SU-DHL-6 (cell line): ENCODE data around the gene ASCC2.
"Not testable (repeated sequence)": the region's sequence is repeated elsewhere in the genome, so short reads cannot be mapped to it uniquely, and the experiment has no call there.

Source experiments
- H2AFZ ChIP-seq: fragments of 200-600 bp; sonication (generic); 2 replicates; pipeline ENCODE4 v1.6.1; 2014; ENCODE audit warnings: low read depth, mild to moderate bottlenecking, moderate library complexity, mixed read lengths, antibody characterized with exemption, low read length; ENCODE audit not compliant: severe bottlenecking
- H3F3A ChIP-seq: fragments of 200-600 bp; shearing (Covaris generic); 2 replicates; pipeline ENCODE4 v1.6.0; 2016; ENCODE audit warnings: antibody characterized with exemption, mild to moderate bottlenecking; ENCODE audit not compliant: insufficient read depth
- H3K27ac ChIP-seq: fragments of 200-600 bp; sonication (generic); 2 replicates; pipeline ENCODE4 v1.5.1; 2016; ENCODE audit warnings: low read depth, mild to moderate bottlenecking, low read length, moderate library complexity, mixed read lengths
- H3K27me3 ChIP-seq: fragments of 200-600 bp; sonication (generic), shearing (Covaris generic); 2 replicates; pipeline ENCODE4 v1.6.0; 2014; ENCODE audit warnings: mild to moderate bottlenecking, low read length
- H3K36me3 ChIP-seq: fragments of 200-600 bp; sonication (generic); 2 replicates; pipeline ENCODE4 v1.6.1; 2014; ENCODE audit warnings: mild to moderate bottlenecking, low read length, mixed read lengths
- H3K4me2 ChIP-seq: fragments of 300-600, 200-600 bp; shearing (Covaris generic), sonication (generic); 2 replicates; pipeline ENCODE4 v1.6.0; 2014; ENCODE audit warnings: low read length, low read depth, mild to moderate bottlenecking; ENCODE audit not compliant: poor library complexity, severe bottlenecking
- H3K4me3 ChIP-seq: fragments of 200-600 bp; sonication (generic); 2 replicates; pipeline ENCODE4 v1.5.1; 2014; ENCODE audit warnings: antibody characterized with exemption, low read length, mild to moderate bottlenecking, mixed read lengths; ENCODE audit not compliant: insufficient read depth, poor library complexity, severe bottlenecking
- H3K79me2 ChIP-seq: fragments of 200-600 bp; sonication (generic); 2 replicates; pipeline ENCODE4 v1.6.1; 2014; ENCODE audit warnings: mild to moderate bottlenecking, low read length, moderate library complexity; ENCODE audit not compliant: insufficient read depth
- H3K9ac ChIP-seq: fragments of 200-600 bp; sonication (generic); 2 replicates; pipeline ENCODE4 v1.7.0; 2014; ENCODE audit warnings: mild to moderate bottlenecking, low read length
- H3K9me2 ChIP-seq: fragments of 200-600 bp; sonication (generic); replicated peaks from 2 replicates; pipeline ENCODE4 v1.6.1; 2014; ENCODE audit warnings: low read length; ENCODE audit not compliant: insufficient read depth
- H3K9me3 ChIP-seq: fragments of 200-600 bp; sonication (generic); 2 replicates; pipeline ENCODE4 v1.6.1; 2014; ENCODE audit warnings: low read length, mixed read lengths; ENCODE audit not compliant: insufficient read depth
- H4K20me1 ChIP-seq: fragments of 200-600 bp; sonication (generic); 2 replicates; pipeline ENCODE4 v1.6.1; 2014; ENCODE audit warnings: low read depth, mild to moderate bottlenecking, antibody characterized with exemption, low read length, moderate library complexity, mixed read lengths
- EZH2phosphoT487 ChIP-seq: fragments of 200-600 bp; sonication (generic), shearing (Covaris generic); conservative IDR thresholded peaks from 2 replicates; pipeline ENCODE4 v1.6.1; 2018; ENCODE audit warnings: mild to moderate bottlenecking, antibody characterized with exemption, low read length, moderate library complexity, mixed read lengths
- TF ChIP-seq, protein P1 (sequence below): fragments of 200-600 bp; sonication (generic); IDR thresholded peaks from one replicate; pipeline ENCODE4 v1.5.1; 2017; ENCODE audit warnings: antibody characterized with exemption, mild to moderate bottlenecking, low read length, moderate library complexity; ENCODE audit not compliant: insufficient read depth, poor library complexity, severe bottlenecking

Gene ASCC2

DNA sequence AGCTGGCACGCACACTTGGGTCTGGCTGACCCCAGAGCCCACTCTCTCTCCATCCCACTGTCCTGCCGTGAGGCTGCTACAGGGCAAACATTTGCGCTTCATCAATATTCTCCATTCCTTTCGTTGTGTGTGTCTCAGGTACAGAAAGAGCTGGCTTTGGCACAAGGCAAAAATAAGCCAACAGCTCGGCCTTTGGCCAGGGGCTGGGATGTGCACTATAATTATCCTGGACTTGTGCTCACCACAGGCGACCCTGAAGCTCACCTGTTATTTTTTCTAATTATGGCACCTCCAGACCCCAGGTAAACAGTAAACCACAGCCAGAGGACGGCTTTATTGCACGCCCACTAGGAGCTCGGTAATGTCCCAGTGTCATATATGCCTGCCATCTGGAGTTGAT lies 82.2 kb downstream of the ASCC2 start:
- Histone ChIP-seq H2AFZ (no peak overlapping the region), H3F3A (no peaks in the 10 kb centered on the region), H3K36me3 (no peaks in the 10 kb centered on the region), H3K9me3 (no peaks in the 10 kb centered on the region), H3K27me3 (no peaks in the 10 kb centered on the region), H4K20me1 (no peaks in the 10 kb centered on the region), H3K9ac (no peak overlapping the region), H3K79me2 (no peaks in the 10 kb centered on the region), H3K4me2 (no peak overlapping the region), H3K4me3 (no peak overlapping the region), H3K9me2 (no peaks in the 10 kb centered on the region), H3K27ac (no peak overlapping the region)
- TF ChIP-seq, protein P1, sequence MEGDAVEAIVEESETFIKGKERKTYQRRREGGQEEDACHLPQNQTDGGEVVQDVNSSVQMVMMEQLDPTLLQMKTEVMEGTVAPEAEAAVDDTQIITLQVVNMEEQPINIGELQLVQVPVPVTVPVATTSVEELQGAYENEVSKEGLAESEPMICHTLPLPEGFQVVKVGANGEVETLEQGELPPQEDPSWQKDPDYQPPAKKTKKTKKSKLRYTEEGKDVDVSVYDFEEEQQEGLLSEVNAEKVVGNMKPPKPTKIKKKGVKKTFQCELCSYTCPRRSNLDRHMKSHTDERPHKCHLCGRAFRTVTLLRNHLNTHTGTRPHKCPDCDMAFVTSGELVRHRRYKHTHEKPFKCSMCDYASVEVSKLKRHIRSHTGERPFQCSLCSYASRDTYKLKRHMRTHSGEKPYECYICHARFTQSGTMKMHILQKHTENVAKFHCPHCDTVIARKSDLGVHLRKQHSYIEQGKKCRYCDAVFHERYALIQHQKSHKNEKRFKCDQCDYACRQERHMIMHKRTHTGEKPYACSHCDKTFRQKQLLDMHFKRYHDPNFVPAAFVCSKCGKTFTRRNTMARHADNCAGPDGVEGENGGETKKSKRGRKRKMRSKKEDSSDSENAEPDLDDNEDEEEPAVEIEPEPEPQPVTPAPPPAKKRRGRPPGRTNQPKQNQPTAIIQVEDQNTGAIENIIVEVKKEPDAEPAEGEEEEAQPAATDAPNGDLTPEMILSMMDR: no peak
- no peak for TF ChIP-seq EZH2phosphoT487

GRCh38 chr22:29754658-29755395 lies 83.2 kb downstream of the ASCC2 start:
- not testable (repeated sequence) for H3K9me2 ChIP-seq, H3K27me3 ChIP-seq, H3K36me3 ChIP-seq, H3K9ac ChIP-seq, H3K4me3 ChIP-seq, H3K9me3 ChIP-seq, H3F3A ChIP-seq, H3K4me2 ChIP-seq, H2AFZ ChIP-seq, H4K20me1 ChIP-seq, H3K27ac ChIP-seq, H3K79me2 ChIP-seq

DNA sequence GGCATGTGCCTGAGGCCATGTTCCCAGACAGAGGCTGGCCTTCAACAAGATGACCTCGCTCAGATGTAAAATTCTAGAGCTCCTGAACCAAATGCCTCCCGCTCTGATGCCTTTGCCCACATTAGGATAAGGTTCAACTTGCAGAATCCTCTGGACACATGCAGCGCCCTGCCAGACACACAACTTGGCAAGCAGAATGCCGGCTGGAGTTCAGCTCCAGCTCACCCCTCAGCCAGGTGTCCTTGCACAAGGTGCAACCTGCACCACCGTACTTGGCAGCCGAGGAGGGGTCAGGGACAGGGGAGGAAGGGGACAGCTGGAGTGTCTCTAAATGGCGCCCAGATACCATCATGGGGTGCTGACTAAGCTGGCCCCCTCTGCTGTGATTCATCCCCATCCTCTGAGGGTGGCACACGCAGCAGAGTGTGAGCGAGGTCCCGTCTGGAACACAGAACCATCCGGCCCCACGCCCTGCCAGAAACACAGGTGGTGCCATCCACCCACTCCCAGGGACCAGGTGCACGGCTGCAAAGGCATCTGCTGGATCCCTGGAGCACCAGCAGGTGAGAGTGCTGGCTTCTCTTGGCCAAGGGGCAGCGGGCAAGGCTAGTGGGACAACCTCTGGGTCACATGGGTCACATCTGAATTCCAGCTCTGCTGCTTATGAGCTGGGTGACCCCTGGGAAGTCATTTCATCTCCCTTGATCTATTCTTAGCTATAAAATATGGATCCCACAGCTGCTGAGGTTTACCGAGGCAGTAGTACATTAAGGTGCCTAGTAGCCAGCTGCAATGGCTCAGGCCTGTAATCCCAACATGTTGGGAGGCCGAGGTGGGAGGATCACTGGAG lies 84.0 kb downstream of the ASCC2 start:
- Histone ChIP-seq H3K4me2 (no peak overlapping the region), H3K36me3 (no peaks in the 10 kb centered on the region), H3K79me2 (no peaks in the 10 kb centered on the region), H3K9me2 (no peaks in the 10 kb centered on the region), H4K20me1 (no peaks in the 10 kb centered on the region), H3K27ac (no peak overlapping the region), H3F3A (no peaks in the 10 kb centered on the region), H2AFZ (no peak overlapping the region), H3K9ac (no peak overlapping the region), H3K4me3 (no peak overlapping the region), H3K9me3 (no peaks in the 10 kb centered on the region), H3K27me3 (no peaks in the 10 kb centered on the region)
- TF ChIP-seq, protein P1: no peak
- no peak for TF ChIP-seq EZH2phosphoT487

- H4K20me1 ChIP-seq: no peaks in the 10 kb centered on the region
- H2AFZ ChIP-seq: no peak overlapping the region
- H3K36me3 ChIP-seq: no peaks in the 10 kb centered on the region
- no peaks in the 10 kb centered on the region for H3K27me3 ChIP-seq
- H3K4me2 ChIP-seq: no peak overlapping the region
- no peak overlapping the region for H3K4me3 ChIP-seq
- H3K9me2 ChIP-seq: no peaks in the 10 kb centered on the region
- no peaks in the 10 kb centered on the region for H3K9me3 ChIP-seq
- no peak overlapping the region for H3K9ac ChIP-seq
- TF ChIP-seq, protein P1: no peak
- TF ChIP-seq EZH2phosphoT487: no peak
- no peaks in the 10 kb centered on the region for H3F3A ChIP-seq
- no peaks in the 10 kb centered on the region for H3K79me2 ChIP-seq
- no peak overlapping the region for H3K27ac ChIP-seq
These were observed 86.4 kb downstream of the ASCC2 start for GRCh38 chr22:29751669-29752068.
